MG63 (cell line): ENCODE data around the gene NCAPG2. TPM values are rescaled to one million over a fixed set of nuclear protein-coding genes. Genes with fewer than 3 reads are reported as not detected.
"Not testable (repeated sequence)": the region's sequence is repeated elsewhere in the genome, so short reads cannot be mapped to it uniquely, and the experiment has no call there.

ENCODE experiments used
- DNase-seq: peaks from one replicate; pipeline ENCODE4 v3.0.0-alpha.2; 2020
- H3K27me3 ChIP-seq: fragments of 250-450 bp; sonication (Bioruptor Pico); 2 replicates; pipeline ENCODE4 v1.5.1; 2020; ENCODE audit warnings: mild to moderate bottlenecking, moderate library complexity
- H3K36me3 ChIP-seq: fragments of 250-450 bp; sonication (Bioruptor Pico); 2 replicates; pipeline ENCODE4 v1.5.1; 2020; ENCODE audit warnings: mild to moderate bottlenecking, moderate library complexity
- H3K4me3 ChIP-seq: fragments of 250-450 bp; sonication (Bioruptor Pico); 2 replicates; pipeline ENCODE4 v1.5.1; 2020; ENCODE audit warnings: mild to moderate bottlenecking, moderate library complexity
- H3K9me3 ChIP-seq: fragments of 250-450 bp; sonication (Bioruptor Pico); 2 replicates; pipeline ENCODE4 v1.5.1; 2020; ENCODE audit warnings: mild to moderate bottlenecking, moderate library complexity
- total RNA-seq: library from RNA; depleted of rRNA; stranded (reverse); fragments of >200 nt; shearing (Covaris generic); gene quantifications from 2 replicates; pipeline ENCODE4 v1.2.3, GENCODE V29; 2014; ENCODE audit warnings: low replicate concordance

The NCAPG2 gene
- total RNA-seq, 1 experiment from 2014 or later: 13.8 TPM

DNA sequence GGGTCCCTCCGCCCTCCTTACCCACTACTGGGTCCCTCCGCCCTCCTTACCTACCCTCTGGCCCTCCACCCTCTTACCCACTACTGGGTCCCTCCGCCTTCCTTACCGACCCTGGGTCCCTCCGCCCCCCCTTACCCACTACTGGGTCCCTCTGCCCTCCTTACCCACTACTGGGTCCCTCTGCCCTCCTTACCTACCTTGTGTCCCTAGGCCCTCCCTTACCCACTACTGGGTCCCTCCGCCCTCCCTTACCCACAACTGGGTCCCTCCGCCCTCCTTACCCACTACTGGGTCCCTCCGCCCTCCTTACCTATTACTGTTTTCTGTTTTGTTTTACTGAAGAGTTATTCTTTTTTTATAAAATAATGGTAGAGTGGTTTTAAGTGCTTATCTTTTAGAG lies 36.5 kb downstream of the NCAPG2 start:
- not testable (repeated sequence) for DNase-seq, H3K36me3 ChIP-seq, H3K9me3 ChIP-seq, H3K27me3 ChIP-seq, H3K4me3 ChIP-seq

DNA sequence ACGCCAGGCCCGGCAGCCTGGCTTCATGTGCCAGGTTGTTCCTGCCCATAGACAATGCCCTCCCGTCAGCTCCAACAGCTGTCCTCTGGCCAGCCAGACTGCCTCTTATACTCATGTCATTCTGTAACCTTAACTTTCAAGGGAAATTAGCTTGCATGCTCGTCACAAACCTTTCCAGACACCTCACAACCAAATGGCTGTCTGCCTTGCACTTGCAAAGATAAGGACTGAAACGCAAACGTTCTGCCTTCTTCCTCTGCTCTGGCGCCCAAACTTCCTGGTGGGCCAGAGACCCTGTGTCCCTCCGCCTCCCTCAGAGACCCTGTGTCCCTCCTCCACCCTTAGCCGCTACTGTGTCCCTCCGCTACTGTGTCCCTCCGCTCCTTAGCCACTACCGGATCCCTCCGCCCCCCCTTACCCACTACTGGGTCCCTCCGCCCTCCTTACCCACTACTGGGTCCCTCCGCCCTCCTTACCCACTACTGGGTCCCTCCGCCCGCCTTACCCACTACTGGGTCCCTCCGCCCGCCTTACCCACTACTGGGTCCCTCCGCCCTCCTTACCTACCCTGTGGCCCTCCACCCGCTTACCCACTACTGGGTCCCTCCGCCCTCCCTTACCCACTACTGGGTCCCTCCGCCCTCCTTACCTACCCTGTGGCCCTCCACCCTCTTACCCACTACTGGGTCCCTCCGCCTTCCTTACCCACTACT lies 37.5 kb downstream of the NCAPG2 start:
- not testable (repeated sequence) for H3K27me3 ChIP-seq, H3K4me3 ChIP-seq, H3K36me3 ChIP-seq, H3K9me3 ChIP-seq, DNase-seq

DNA sequence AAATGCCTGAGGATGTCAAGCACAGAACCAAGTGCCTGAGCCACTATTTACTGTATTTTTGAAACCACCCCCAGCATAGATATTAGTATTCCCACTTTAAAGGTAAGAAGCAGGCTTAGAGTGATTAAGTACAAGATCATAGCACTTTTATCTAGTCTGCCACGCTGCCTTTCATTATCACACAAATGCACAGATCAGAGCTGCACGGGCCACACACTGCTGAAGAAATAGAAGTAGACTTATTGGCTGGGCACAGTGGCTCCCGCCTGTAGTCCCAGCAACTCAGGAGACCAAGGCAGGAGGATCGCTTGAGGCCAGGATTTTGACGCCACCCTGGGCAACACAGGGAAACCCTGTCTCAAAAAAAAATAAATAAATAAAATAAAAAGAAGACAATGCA lies 38.2 kb downstream of the NCAPG2 start:
- Histone ChIP-seq H3K9me3 (no peaks in the 10 kb centered on the region), H3K36me3 (peaks cover 4% of the 10 kb centered on the region), H3K27me3 (no peaks in the 10 kb centered on the region), H3K4me3 (no peak overlapping the region)
- no peak for DNase-seq

DNA sequence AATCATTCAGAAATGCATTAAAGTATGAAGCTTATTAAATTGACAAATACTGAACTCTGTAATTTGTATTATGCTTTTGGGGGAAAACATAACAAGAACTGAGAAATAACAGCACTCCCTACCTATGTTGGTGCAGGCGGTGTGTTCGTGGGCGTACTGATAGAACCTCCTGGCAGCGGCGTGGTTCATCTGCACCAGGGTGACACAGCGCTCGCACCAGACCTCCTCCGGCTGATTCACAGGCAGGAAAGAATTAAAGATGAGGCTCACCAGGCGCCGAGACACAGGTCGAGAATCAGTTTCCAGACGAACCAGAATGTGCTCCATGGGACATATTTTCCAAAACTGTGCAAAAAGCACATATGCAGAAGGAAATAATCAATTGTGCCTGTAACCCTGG lies 40.2 kb downstream of the NCAPG2 start:
- Histone ChIP-seq H3K27me3 (no peaks in the 10 kb centered on the region), H3K9me3 (no peaks in the 10 kb centered on the region), H3K36me3 (peaks cover 4% of the 10 kb centered on the region), H3K4me3 (no peak overlapping the region)
- no peak for DNase-seq

DNA sequence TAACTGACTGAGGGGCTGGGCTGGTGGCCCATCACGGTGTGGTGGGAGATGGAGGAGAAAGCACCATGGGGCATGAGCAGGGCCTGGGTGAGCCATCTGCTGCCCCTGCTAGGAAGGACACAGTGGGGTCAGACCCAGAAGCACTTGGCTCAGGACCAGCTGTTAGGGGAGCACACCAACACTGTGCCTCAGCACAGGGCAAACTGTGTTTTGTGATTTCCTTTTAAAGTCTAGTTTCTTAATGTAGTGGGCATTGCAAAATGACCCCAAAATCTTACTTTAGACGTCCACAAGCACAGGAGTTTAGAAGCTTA lies 41.2 kb downstream of the NCAPG2 start:
- no peak for DNase-seq
- H3K4me3 ChIP-seq: no peak overlapping the region
- peaks cover 4% of the 10 kb centered on the region for H3K36me3 ChIP-seq
- H3K27me3 ChIP-seq: no peaks in the 10 kb centered on the region
- H3K9me3 ChIP-seq: no peaks in the 10 kb centered on the region

DNA sequence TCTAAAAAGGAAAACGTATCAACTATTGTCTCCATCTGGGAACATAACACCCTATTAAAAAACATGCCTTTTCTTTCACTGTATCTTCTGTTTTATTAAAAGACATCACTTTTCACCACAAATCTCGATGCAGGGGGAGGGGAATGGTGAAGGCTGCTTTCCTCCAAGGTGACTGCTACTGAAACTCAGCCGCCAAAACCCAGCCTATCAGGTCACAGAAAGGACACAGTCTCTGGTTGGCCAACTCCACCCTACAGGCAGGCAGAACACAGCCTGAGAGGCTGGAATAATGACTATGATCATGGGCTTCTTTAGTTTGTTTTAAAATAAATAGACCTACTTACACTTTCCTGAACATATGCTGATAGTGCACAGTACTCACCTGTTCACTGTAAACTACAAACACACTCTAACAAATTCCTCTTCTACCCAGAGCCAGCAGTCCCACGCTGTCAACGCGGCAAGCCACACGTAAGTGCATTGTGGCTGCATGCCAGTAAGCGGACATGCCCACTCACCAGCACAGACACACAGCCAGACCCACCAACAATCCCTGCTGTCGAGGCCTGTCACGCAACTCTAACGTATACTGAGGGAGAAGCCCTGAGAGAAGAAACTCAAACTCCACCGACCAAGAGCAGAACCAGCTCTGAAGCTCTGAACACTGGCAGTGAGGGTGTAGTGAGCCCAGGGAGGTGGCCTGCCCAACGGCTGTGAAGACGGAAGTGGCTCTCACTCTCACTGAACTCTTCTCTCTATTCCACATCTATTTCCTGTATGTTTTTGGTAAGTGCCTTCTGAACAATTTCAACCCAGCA lies 41.8 kb downstream of the NCAPG2 start:
- no peaks in the 10 kb centered on the region for H3K27me3 ChIP-seq
- no peak for DNase-seq
- peaks cover 4% of the 10 kb centered on the region for H3K36me3 ChIP-seq
- no peaks in the 10 kb centered on the region for H3K9me3 ChIP-seq
- H3K4me3 ChIP-seq: no peak overlapping the region

DNA sequence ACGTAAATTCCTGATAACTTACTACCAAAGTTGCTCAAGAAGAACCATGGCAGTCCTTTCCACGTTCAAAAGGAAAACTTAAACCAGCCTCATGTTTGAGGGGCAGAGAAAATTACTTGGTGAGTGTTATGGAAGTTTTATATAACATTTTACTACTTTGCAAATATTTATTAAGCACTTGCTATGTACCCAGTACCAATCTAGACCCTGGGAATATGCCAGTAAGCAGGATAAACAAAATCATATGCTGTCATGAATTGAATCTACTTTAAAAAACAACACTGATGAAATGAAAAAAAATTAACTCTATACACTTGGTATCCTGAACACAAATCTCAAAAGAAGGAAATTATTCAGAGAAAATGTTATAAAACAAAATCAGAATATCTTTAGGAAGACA lies 46.1 kb downstream of the NCAPG2 start:
- peaks cover 5% of the 10 kb centered on the region for H3K36me3 ChIP-seq
- no peak overlapping the region for H3K4me3 ChIP-seq
- H3K9me3 ChIP-seq: no peaks in the 10 kb centered on the region
- no peak for DNase-seq
- H3K27me3 ChIP-seq: no peaks in the 10 kb centered on the region

DNA sequence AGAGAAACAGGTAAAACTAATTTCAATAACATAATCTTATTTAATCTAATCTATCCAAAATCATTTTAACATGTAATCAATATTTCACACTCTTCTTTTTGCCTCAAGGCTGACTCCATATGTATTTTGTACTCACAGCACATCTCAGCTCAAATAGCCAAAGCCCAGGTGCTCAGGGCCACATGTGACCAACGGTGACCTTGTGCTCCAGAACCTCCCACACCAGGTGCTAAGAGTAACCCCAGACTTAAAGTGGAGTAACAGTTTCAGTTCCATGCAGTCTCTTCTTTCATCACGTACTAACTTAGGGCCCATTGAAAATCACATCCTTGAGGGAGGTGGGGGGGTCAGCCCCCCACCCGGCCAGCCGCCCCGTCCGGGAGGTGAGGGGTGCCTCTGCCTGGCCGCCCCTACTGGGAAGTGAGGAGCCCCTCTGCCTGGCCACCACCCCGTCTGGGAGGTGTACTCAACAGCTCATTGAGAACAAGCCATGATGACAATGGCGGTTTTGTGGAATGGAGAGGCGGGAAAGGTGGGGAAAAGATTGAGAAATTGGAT lies 47.3 kb downstream of the NCAPG2 start:
- no peak for DNase-seq
- H3K36me3 ChIP-seq: peaks cover 6% of the 10 kb centered on the region
- H3K27me3 ChIP-seq: no peaks in the 10 kb centered on the region
- H3K4me3 ChIP-seq: no peak overlapping the region
- H3K9me3 ChIP-seq: no peaks in the 10 kb centered on the region

DNA sequence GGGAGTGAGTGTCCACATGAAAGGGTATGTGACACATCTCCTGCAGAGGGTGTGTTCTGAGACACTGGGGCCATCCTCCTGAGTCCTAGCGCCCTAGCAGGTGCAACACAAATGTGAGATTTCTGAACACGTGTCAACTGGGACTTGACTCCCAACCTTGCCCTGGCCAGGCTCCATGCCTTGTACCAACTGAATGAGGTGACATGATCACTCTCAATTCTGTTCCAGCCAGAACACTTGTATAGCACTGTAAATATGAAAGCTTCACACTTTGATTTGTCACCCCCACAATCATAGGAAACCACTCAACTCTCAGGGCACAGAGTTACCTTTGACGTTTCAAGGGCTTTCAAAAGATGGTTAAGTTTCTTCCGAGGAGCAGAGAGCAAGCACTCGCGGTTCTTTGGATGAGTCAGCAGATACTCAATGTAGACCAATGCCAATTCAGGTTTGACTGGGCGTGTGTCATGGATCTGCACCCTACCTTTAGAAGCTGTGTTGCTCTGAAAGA lies 48.6 kb downstream of the NCAPG2 start:
- Histone ChIP-seq H3K27me3 (no peaks in the 10 kb centered on the region), H3K36me3 (peaks cover 6% of the 10 kb centered on the region), H3K9me3 (no peaks in the 10 kb centered on the region), H3K4me3 (no peak overlapping the region)
- DNase-seq: no peak

DNA sequence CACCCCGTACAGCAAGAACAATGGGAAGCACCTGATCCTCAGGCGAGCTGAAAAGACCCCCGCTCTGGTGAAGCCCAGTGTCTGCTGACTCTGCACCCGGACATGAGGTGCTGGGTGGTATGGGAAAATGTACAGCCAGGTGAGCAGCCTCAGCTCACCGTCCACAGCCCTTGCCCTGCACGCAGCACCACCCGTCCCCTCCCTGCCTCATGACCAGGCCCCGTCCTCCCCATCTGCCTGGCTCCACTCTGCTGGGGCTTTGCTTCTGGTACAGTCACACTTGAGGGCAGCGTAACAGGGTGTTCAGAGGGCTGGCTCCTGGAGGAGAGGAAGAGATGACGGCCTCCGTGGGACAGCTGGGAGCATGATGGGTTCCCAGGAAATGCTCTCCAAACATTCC lies 49.1 kb downstream of the NCAPG2 start:
- H3K9me3 ChIP-seq: no peaks in the 10 kb centered on the region
- no peaks in the 10 kb centered on the region for H3K27me3 ChIP-seq
- peaks cover 8% of the 10 kb centered on the region for H3K36me3 ChIP-seq
- DNase-seq: no peak
- no peak overlapping the region for H3K4me3 ChIP-seq

DNA sequence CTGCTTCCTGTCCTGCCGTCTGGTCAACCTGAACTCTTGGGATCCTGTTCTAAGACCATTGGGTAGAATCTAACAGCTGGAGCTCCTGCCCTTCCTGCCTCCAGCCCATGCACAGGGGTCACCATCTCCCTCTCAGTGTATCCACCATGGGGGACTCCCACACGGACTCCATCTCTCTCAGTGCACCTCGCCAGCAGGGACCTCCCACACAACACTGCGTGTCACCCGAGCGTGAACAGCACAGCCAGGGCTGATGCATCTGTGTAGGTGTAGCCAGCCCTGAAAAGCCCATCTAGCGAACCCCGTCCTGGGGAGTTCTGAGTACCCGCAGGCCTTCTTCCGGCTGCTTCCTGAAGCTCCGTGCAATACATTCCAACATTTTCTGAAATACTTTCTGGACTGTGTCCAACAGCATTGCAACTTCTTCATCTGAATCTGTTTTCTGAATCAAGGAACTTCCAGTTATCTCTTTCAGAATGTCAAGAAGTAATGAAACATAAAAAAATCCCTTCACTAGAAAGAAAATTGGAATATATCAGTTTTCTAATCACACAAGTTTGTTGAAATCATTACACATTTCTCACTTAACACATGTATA lies 52.5 kb downstream of the NCAPG2 start:
- Histone ChIP-seq H3K36me3 (peaks cover 13% of the 10 kb centered on the region), H3K9me3 (no peaks in the 10 kb centered on the region), H3K4me3 (no peak overlapping the region), H3K27me3 (no peaks in the 10 kb centered on the region)
- DNase-seq: no peak

DNA sequence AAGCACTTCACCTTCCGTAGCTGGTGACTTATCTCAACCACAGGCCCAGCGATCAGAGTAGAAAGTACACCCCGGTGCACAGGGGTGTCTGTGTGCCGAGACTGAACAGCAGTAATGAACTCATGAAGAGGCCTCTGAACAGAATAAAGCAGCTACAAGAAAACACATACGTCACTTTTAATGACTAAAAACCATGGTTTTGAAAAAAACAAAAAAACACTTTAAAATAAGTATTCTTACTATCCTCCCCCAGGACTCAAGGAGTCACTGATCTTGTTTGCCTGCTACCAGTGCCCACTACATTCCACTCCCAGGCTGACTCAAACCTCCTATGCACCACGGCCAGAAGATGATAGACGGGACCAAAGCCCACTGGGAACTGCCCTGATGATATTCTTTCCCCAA lies 53.8 kb downstream of the NCAPG2 start:
- no peak overlapping the region for H3K4me3 ChIP-seq
- DNase-seq: peak; percentile 78
- H3K9me3 ChIP-seq: no peaks in the 10 kb centered on the region

DNA sequence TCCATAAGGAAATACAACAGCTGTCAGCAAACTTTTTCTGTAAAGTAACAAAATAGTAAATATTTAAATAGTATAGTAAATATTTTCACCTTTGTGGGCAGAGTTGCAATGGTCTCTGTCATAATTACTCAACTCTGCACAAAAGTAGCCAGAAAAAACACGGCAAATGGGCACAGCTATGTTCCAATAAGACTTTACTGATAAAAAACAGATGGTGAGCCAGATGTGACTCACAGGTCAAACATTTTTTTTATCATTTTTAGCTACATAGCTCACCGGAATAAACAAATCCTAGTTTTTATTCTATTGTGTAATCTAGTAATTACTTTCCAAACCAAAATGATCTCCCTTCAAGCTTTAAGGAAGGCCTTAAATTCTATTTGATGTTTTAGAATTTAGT lies 55.3 kb downstream of the NCAPG2 start:
- peak; percentile 46 for DNase-seq
- H3K36me3 ChIP-seq: peaks cover 19% of the 10 kb centered on the region
- H3K4me3 ChIP-seq: no peak overlapping the region
- H3K9me3 ChIP-seq: no peaks in the 10 kb centered on the region
- H3K27me3 ChIP-seq: no peaks in the 10 kb centered on the region

More for the DNA sequence above, 53.8 kb downstream of the NCAPG2 start:
- Histone ChIP-seq H3K27me3 (no peaks in the 10 kb centered on the region), H3K36me3 (peaks cover 18% of the 10 kb centered on the region)

DNA sequence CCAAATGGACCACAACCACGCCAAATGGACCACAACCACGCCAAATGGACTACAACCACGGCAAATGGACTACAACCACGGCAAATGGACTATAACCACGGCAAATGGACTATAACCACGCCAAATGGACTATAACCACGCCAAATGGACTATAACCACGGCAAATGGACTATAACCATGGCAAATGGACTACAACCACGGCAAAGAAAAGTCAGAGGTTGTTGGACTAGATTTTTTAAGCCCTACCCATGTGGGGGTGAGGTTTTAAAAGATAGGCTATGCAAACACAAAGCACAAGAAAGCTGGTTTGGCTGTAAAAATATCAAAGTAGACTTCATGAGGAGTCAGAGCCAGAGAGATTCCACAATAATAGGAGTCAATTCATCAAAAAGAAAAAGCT lies 55.8 kb downstream of the NCAPG2 start:
- no peak overlapping the region for H3K4me3 ChIP-seq
- H3K27me3 ChIP-seq: no peaks in the 10 kb centered on the region
- H3K9me3 ChIP-seq: no peaks in the 10 kb centered on the region
- DNase-seq: no peak
- peaks cover 18% of the 10 kb centered on the region for H3K36me3 ChIP-seq

DNA sequence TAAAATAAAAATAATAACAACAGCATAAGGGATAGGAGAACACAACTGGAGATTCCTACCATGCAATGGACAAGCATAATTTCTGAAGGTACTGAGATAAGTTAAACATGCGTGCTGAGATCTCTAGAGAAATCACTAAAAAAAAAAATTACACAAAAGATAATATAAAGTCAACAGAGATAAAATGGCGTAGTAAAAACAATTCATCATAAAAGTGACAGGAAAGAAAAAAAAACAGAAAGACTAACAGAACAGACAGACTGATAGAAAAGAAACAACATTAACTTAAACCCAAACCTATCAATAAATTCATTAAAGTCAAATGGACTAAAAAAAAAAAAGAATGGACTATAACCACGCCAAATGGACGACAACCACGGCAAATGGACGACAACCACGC lies 56.4 kb downstream of the NCAPG2 start:
- H3K4me3 ChIP-seq: no peak overlapping the region
- DNase-seq: no peak
- no peaks in the 10 kb centered on the region for H3K9me3 ChIP-seq
- no peaks in the 10 kb centered on the region for H3K27me3 ChIP-seq
- peaks cover 16% of the 10 kb centered on the region for H3K36me3 ChIP-seq

DNA sequence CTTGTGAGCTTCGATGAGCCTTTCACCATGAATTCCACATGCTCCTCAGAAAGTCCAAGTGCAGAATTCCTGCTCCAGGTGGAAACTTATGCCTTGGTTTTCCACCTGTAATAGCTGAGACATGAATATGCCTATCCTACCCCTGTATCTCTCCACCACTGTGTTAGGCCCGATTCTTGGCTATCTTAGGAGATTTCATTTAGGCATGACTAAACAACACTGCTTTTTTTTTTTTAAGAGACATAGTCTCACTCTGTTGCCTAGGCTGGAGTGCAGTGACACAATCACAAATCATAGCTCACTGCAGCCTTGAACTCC lies 57.2 kb downstream of the NCAPG2 start:
- H3K36me3 ChIP-seq: peaks cover 16% of the 10 kb centered on the region
- DNase-seq: no peak
- H3K27me3 ChIP-seq: no peaks in the 10 kb centered on the region
- no peak overlapping the region for H3K4me3 ChIP-seq
- no peaks in the 10 kb centered on the region for H3K9me3 ChIP-seq

DNA sequence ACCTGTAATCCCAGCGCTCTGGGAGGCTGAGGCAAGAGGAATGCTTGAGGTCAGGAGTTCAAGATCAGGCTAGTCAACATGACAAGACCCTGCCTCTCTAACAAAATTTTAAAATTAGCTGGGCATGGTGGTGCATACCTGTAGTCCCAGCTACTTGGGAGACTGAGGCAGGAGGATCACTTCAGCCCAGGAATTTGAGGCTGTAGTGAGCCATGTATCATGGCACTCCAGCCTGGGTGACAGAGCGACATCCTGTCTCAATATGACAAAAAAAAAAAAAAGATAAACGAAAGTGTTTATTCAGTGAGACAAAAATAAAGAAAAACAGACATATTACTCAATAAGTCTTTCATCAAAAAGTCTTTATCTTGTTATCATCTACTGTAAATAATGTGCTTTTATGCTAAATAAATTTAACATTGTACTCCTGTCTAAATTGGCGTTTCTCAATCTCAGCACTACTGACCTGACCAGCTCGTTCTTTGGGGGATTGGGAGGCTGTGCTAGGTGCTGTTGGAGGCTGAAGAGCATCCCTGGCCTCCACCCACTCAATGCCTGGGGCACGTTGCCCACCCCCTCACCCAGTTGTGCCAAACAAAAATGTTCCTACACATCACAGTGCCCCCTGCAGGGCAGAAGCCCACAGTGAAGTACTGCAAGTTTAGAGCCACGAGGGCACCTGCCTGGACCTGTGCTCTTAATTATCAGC lies 57.7 kb downstream of the NCAPG2 start:
- no peaks in the 10 kb centered on the region for H3K27me3 ChIP-seq
- no peak overlapping the region for H3K4me3 ChIP-seq
- DNase-seq: peak; percentile 4
- peaks cover 16% of the 10 kb centered on the region; the same call in 1 of the 2 replicates for H3K36me3 ChIP-seq
- H3K9me3 ChIP-seq: no peaks in the 10 kb centered on the region
